Fibroblast of pulmonary artery (primary cell): ENCODE results near the gene ANKRD29.

Experiments used
- DNase-seq: peaks from one replicate; pipeline ENCODE4 v3.0.0-alpha.2; 2010; ENCODE audit warnings: low read depth
- H3K4me3 ChIP-seq: replicated peaks from 2 replicates; pipeline ENCODE4 v1.5.1; 2011; ENCODE audit warnings: low read depth, mild to moderate bottlenecking, control low read depth, low read length, moderate library complexity
- TF ChIP-seq, protein P1 (sequence below): IDR thresholded peaks from 2 replicates; pipeline ENCODE4 v1.5.1; 2011; ENCODE audit warnings: mild to moderate bottlenecking, control low read depth, low read length, inconsistent platforms; ENCODE audit errors: missing control alignments

Gene ANKRD29

DNA sequence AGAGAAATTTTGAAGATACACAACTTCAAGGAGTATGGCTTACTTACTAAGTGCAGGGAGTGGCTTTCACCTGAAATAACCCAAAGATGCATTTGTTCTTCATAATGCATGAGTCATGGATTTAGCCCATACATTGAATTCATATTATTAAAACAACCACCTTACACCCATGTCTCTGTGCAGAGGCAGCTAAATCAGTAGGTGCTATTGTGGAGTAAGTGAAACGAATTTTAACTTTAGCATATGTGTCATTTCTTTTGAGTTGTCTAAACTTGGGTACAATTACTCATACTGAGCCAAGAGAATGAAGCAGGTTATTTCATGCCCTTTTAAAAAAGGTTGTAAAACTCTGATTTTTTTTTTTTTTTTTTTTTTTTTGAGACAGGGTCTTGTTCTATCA lies 11.0 kb upstream of the ANKRD29 start:
- TF ChIP-seq, protein P1, sequence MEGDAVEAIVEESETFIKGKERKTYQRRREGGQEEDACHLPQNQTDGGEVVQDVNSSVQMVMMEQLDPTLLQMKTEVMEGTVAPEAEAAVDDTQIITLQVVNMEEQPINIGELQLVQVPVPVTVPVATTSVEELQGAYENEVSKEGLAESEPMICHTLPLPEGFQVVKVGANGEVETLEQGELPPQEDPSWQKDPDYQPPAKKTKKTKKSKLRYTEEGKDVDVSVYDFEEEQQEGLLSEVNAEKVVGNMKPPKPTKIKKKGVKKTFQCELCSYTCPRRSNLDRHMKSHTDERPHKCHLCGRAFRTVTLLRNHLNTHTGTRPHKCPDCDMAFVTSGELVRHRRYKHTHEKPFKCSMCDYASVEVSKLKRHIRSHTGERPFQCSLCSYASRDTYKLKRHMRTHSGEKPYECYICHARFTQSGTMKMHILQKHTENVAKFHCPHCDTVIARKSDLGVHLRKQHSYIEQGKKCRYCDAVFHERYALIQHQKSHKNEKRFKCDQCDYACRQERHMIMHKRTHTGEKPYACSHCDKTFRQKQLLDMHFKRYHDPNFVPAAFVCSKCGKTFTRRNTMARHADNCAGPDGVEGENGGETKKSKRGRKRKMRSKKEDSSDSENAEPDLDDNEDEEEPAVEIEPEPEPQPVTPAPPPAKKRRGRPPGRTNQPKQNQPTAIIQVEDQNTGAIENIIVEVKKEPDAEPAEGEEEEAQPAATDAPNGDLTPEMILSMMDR: no peak
- no peak overlapping the region for H3K4me3 ChIP-seq
- no peak for DNase-seq

DNA sequence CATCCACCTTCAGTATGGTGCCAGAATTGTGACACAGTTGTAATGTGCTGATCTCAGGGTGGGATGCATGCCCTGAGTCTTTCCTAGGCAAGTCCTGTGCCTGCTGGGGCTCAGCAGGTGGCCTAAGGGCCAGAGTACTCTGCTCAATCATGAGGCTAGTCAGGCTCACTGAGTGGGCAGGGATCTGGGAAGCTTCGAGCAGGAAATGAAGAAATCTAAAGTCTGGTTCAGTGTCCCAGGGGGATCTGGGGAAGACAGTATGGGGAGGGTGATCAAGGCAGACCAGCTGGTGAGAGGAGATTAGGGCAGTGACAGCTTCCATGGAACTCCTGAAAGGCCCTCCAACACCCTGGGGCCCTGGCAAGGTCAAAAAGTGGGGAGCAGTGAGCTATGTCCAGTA lies 8.9 kb upstream of the ANKRD29 start:
- DNase-seq: no peak

DNA sequence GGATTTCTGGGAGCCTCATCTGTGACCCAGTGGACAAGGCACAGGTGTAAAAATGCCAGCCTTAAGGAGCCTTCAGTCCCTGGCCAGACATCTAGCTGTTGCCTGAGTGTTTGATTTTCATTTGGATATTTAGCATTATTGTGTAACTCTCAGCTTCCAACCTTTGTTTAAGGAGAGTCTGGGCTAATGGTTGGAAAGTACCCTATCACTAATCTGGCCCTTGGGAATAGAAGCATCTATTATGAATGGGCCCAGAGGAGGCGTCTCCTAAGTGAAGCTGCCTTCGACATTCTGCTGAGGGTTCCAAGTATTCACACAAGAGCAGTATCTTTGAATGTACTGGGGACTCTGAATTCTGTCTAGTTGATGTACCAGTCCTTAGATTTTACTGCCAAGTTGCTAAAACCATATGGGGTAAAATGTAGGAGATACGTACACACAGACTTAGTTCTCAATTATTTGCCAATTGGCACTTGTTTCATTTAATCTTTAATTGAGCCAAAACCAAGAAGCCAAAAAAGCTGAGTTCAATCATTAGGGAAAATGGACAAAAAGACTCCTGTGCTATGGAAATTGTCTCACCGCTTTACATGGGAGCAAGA lies 7.2 kb upstream of the ANKRD29 start:
- no peak overlapping the region for H3K4me3 ChIP-seq
- DNase-seq: peak; percentile 48
- TF ChIP-seq, protein P1: no peak

More for the DNA sequence above, 8.9 kb upstream of the ANKRD29 start:
- TF ChIP-seq, protein P1: no peak
- no peak overlapping the region for H3K4me3 ChIP-seq

DNA sequence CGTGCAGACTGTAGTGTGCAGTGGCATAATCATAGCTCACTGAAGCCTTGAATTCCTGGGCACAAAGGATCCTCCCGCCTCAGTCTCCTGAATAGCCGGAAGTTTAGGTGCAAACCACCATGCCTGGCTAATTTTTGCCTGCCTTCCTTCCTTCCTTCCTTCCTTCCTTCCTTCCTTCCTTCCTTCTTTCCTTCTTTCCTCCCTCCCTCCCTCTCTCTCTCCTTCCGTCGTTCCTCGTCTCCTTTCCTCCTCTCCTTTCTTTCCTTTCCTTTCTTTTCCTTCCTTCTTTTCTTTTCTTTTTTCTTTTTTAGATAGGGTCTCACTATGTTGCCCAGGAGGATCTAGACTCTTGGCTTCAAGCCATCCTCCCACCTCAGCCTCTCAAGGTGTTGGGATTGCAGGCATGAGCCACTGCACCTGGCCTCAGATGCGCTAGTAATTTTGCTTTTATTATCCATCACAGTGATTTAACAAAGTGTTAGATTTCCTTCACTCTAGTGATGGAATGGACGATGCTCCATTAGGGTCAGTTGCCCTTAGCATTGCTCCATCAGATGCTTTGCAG lies 6.6 kb upstream of the ANKRD29 start:
- no peak for DNase-seq
- no peak overlapping the region for H3K4me3 ChIP-seq
- TF ChIP-seq, protein P1: no peak

DNA sequence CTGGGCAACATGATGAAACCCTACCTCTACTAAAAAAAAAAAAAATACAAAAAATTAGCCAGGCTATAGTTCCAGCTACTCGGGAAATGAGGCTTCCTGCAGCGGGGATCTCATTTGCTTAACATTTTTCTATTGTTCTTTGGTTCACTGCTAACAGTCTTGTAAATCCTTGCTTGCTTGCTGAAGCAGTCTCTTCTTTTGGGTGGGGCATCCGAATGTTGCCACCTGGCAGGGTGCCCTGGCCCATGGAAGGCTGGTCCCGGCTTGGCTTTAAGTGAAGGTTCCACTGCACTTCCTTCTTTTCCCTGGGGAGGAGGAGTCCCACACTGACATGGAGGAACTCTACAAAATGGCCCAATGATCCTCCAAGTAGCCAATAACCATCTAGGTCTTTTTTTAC lies 6.0 kb upstream of the ANKRD29 start:
- no peak for DNase-seq
- TF ChIP-seq, protein P1: no peak
- H3K4me3 ChIP-seq: no peak overlapping the region

DNA sequence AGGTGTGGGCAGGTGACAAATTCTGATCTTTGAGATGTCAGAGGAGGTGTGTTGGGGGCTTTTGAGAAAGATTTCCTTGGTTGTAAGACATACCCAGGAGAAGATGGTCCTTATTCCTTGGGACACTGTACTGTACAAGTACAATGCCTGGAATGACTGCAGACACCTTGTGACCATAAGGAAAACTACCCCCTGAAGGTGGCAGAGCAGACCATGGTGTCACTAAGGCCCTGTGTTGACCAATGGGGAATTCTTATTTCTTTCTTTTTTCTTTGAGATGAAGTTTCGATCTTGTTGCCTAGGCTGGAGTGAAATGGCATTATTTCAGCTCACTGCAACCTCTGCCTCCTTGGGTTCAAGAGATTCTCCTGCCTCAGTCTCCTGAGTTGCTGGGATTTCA lies 4.4 kb upstream of the ANKRD29 start:
- no peak overlapping the region for H3K4me3 ChIP-seq
- no peak for DNase-seq
- TF ChIP-seq, protein P1: no peak

DNA sequence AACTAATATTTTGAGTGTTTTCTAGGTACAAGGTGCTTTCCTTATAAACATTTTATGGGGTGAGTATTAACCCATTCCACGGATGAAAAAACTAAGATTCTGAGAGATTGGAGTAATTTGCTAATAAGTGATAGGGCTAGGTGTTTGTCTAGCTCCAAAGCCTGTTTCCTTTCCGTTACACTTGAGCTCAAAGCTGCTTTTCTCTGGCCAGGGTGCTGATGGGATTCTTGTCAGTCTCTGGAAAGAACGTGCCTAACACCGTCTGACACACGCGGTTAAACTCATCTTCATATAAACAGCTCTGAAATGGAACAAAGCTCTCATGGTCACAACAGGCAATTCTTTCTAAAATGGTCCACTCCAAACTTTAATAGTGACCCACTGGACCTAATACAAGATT lies 2.0 kb upstream of the ANKRD29 start:
- TF ChIP-seq, protein P1: no peak
- DNase-seq: no peak
- no peak overlapping the region for H3K4me3 ChIP-seq
